GM10248 (cell line): ENCODE measurements around the gene PTCRA.

Source experiments
- CTCF ChIA-PET: fragments of 300-600 bp; sonication (Branson Sonifier 250); formaldehyde crosslinking; extraction: SDS; loops from one replicate; lab custom pipeline; 2021; ENCODE audit warnings: antibody characterized with exemption; lab: Yijun Ruan, JAX
- POLR2A ChIA-PET: fragments of 350-650 bp; sonication (Branson Sonifier 250); formaldehyde crosslinking; extraction: SDS; loops from one replicate; lab custom pipeline; 2020; ENCODE audit warnings: antibody characterized with exemption; lab: Yijun Ruan, JAX
- DNase-seq: peaks from one replicate; pipeline ENCODE4 v3.0.0; 2012; ENCODE audit errors: extremely low spot score
- CTCF ChIP-seq: IDR thresholded peaks from 2 replicates; pipeline ENCODE4 v1.5.1; 2012; ENCODE audit warnings: mild to moderate bottlenecking, low read depth; ENCODE audit errors: extremely low read depth, missing control alignments, control extremely low read depth

Gene PTCRA

GRCh38 chr6:42969934-42970333, 54.1 kb downstream of the PTCRA start:
- CTCF ChIA-PET: interaction anchor here (1.8 to 1.9 kb wide), 2 partner anchors 10 to 173 kb away, joined by 4 read pairs; no protein-coding TSS in a partner anchor
- POLR2A ChIA-PET: interaction anchor here (0.9 kb wide), 1 partner anchor 14 kb away, joined by 3 read pairs; the partner anchor contains the start of gene PPP2R5D
- no peak for TF ChIP-seq CTCF
- no peak for DNase-seq

DNA sequence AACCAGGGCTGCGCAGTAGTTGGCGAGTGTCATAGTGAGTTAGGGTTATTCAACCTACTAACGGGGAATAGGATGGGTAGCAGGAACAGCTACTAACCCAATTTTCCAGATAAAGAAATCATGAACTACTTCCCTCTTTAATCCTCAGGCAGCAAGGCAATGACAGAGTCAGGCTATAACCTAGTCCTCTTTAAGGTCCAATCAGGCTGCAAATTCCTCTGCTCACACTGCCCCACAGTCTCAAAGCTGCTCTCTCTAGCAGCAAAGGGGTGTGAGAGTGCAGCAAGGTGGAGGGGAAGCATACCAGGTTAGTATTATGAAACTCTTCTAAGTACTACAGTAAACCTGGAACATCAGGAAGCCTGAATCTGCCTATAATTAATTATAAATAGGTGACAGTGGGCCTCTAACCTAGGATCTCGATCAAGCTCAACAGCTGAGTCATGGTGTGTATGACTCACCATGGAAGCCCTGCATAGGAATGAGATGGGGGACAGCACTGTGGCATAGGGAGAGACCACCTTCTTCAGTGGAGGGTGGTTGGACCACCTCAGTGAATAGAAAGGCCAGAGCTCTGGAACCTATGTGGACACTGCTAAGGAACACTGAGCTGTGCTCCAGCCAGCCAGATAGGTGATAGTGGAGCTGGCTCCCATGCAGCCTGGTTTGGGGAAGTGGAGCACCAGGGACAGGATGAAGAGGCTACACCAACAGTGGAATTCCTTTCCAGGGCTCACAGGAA, 55.2 kb downstream of the PTCRA start:
- ChIA-PET POLR2A (no interaction called here), CTCF (interaction anchor here (1.0 to 3.3 kb wide), 5 partner anchors 7 to 173 kb away, joined by 3 to 14 read pairs (median 4); no protein-coding TSS in a partner anchor)
- TF ChIP-seq CTCF: no peak
- DNase-seq: no peak

DNA sequence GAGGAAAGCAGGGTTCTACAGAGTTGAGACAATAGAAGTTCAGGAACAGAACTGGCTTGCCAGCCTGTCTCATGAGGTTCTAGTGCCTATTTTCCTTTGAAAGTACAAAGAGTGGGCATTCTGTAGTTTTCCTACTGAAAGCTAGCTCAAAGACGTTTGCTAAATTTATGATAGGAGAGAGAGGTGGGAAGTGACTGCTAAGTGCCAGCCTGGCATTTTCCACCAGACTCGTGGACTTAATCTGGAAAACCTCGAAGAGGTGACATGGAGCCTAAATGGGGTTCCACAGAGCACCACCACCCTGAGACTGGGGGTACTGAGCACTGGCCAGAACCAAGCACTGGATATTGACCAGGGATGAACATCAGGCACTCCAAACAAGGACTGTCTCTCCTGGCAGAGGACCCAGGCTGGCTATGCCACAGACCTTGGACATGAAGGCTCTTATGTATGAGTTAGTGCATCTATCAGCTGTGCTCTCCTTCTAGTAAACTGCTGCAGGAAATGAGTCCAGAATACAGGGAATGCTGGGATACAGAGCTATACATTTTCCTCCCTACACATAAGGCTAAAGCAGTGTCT, 56.0 kb downstream of the PTCRA start:
- no peak for DNase-seq
- POLR2A ChIA-PET: no interaction called here
- CTCF ChIA-PET: interaction anchor here (0.7 to 3.3 kb wide), 5 partner anchors 8 to 245 kb away, joined by 3 to 14 read pairs (median 3); no protein-coding TSS in a partner anchor
- TF ChIP-seq CTCF: no peak

- ChIA-PET CTCF (interaction anchor here (1.3 to 3.3 kb wide), 3 partner anchors 10 to 67 kb away, joined by 4 to 14 read pairs (median 5); partner anchors contain the start of gene PPP2R5D), POLR2A (no interaction called here)
- no peak for TF ChIP-seq CTCF
- DNase-seq: no peak
Measured at GRCh38 chr6:42973926-42974325, 58.1 kb downstream of the PTCRA start.

GRCh38 chr6:42974919-42975505, 59.2 kb downstream of the PTCRA start:
- POLR2A ChIA-PET: interaction anchor here (0.6 kb wide), 1 partner anchor 9 kb away, joined by 3 read pairs; no protein-coding TSS in a partner anchor
- no peak for TF ChIP-seq CTCF
- CTCF ChIA-PET: interaction anchor here (1.2 to 1.6 kb wide), 3 partner anchors 9 to 19 kb away, joined by 3 to 4 read pairs (median 4); partner anchors contain the start of gene PPP2R5D
- no peak for DNase-seq
